T1000 (cell line): ENCODE measurements around the gene MTX3.
A peak's percentile ranks its signal among the peaks of the same experiment; 100 is the strongest.

ENCODE experiments used
- DNase-seq: peaks from one replicate; lab custom pipeline; 2025; ENCODE audit warnings: mixed read lengths; lab: John Stamatoyannopoulos, UW

Gene MTX3

DNA sequence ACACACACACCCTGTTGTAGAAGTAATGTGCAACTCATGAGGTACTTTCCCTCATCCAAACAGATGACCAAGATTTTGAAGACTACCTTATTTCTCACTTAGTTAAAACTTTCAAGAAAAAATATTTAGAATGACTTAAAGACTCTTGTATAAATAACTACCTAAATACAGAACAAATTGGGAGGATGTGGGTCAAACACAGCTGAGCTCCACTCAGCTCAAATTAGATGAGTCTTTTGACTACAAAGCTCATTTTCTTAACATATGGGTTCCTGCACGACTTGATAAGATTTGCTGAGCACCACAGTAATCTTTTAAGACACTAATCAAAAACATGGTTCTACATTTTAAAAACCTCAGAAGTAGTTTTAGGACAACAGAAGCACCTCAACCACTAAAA, 8.9 kb downstream of the MTX3 start:
- no peak for DNase-seq

DNA sequence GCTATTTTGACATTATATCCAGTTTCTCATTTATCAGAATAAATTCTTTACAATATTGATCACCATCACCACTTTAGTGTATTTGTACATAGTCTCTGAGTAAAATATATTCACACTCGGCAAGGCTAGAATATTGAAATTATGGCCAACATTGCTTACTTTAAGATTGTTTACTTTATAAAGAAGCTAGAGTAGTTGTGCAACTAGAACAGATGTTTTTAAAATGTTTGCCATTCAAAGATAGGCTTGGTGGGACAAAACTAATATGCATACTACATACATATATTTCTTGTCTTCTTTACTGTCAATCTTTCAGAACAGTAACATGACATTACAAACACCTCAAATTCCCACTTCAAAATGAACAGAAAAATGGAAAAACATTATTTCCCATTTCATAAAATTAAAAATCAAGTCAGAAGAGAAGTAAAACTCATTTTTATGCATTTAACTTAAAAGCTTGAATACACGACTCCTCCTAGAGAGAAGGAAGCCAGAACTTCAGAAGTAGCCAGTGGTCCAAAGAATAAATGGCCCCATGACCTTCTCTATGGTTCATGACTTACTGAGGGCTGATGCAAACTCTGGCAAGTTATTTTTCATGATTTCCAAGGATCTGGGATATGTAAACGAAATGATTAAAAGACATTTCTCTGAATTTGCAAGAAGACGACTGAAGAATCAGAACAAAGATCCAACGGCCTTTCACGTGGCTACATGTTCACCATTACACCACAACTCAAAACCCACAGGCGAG, 14.1 kb downstream of the MTX3 start:
- no peak for DNase-seq

DNA sequence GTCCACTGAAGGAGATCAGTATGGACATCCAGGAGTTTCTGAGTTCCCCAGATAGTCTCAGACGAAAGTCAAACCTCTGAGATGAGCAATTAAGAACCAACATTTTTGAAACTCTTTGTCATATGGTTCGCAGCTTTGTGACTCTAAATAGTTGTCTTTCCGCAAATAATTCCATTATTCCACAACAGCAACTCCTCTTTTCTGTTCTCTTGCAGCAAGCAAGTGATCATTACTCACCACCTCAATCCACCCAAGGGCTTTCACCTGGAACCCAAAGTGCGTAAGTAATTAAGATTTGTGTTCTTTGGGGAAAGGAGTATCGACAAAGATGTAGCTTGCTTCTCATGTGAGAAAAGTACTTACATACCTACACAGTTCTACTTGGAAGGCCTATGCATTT, 15.6 kb downstream of the MTX3 start:
- DNase-seq = no peak

DNA sequence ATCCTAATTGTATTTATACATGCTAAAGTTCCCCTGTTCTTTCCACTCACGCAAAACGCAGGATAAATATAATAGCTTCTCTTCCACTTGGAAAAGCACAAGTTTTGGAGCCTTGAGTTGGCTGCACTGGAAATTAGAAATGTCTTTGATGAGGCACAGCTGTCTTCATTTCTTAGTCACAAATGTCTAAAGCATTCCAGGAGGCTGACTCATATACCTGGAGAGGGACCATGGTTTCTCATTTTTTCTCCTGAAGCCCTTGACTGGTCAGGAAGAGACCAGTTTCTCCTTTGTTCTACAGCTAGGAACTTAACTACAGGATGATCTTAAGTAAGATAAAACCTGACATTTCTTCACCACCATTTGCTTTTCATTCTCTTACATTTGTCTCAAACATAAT, 16.2 kb downstream of the MTX3 start:
- no peak for DNase-seq

DNA sequence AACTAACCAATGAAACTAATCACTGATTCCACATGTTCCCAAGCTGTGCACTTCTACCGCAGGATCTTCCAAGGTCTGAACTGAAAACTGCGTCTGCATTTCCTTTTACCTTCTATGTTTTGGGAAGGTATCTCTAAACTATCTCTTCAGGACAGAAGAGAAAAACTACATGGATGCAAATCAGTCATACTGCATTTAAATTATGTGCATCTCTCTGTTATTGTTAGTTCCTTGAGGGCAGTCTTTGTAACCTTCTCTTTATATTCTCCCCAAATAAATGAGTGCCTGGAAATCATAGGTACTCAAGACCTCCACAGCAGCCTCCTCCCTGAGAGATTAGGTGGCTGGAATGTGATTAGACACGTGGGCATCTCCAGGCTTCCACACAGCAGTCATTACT, 17.1 kb downstream of the MTX3 start:
- DNase-seq = no peak

DNA sequence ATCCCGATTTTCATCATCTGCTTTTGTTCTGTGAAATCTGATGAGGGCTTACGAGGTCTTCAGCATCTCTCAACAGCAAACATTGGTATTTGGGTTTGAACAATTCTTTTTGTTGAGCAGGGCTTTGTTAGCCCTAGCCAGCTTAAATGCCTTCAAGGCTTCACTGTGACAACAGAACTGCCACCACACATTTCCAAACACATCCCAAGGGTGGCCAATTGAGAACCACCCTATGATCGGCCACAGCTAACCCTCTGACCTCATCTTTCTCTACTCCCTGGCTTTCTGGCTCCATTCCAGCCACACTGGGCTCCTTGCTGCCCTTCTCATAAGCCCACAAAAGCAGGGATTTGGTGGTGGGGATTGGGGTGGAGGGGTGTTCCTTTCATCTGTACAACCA, 17.6 kb downstream of the MTX3 start:
- no peak for DNase-seq

DNA sequence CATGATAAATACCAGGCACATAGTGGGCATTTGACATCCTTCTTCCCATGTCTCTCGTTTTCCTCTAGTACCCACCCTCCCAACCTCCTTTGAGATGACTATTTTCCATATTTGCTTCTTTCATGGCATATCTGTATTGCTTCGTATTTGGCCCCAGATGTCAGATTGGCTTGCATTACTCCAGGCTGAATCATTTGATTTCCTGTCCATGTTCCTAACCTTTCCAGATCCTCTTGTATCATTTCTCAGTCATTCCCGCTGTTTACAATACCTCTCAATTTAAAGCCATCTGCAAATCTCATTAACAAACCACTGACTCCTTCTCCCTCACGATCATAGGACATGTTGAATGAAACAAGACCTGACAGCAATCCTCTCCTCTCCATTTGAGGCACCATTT, 19.9 kb downstream of the MTX3 start:
- DNase-seq = no peak

DNA sequence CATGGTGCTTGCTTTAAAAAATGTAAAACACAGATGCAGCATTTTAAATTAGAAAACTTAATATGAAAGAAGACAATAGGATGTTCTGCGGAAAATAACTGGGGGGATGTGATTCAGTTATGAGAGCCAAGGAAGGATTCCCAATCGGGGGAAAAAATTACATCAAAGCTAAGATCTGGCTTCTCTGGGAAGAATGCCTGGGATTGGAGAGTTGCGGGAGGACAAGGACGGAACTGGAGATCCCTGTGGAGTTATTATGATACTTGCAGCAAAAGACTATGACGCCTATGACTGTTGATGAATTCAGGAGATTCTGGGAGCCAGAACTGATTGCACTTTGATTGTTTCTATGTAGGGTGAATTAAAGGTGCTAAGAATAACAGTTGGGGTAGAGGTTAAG, 24.6 kb downstream of the MTX3 start:
- DNase-seq = no peak

DNA sequence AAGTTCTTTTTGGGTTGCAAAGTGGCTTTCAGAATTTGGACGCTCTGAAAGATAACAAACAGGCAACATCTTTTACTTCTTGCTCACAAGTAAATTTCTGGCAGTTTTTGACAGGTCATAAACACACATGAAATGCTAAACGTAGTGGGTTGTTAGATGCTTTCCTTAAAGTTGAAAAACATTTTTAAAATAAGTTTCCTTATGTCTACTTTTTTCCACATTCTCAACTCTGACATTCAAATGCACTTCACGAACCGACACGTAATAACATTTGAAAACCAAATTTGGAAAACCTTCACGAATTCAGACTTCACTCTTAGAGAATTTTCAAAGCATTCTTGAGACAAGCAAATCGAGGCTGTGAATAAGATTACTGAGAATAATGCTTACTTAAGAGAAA, 26.9 kb downstream of the MTX3 start:
- no peak for DNase-seq

DNA sequence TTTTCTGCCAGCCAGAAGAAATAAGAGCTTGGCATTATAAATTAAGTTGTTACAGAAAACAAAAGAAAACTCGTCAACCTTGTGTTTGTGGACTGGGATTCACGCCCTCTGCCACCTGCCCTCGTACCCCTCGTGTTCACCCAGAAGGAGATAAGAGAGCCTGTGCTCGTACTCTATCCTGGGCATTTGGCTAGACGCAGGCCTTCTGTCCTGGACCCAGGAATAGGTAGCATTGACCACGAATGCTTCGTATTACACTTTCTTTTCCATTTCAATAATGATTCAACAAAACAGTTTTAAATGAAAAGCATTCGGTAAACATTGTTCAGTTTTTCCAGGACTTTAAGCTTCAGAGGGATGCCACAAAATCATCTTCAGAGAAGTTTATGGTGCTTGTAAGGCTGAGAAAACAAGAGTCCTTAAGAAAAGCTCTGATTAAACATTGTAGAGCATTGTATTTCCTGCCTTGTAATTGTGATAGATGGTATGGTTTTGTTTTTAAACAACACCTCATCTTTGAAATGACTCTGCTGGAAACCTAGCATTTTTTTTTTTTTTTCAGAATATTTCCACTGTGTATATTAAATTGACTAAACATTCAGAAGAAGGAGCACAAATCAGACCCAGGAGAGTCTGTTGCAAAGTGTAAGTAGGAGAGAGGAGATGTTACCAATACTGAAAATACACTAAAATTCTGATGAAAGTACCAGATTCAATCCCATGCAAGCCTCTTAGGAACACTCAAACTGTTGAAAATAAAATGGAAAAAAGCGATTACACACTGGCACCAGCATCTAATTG, 27.6 kb downstream of the MTX3 start:
- no peak for DNase-seq

DNA sequence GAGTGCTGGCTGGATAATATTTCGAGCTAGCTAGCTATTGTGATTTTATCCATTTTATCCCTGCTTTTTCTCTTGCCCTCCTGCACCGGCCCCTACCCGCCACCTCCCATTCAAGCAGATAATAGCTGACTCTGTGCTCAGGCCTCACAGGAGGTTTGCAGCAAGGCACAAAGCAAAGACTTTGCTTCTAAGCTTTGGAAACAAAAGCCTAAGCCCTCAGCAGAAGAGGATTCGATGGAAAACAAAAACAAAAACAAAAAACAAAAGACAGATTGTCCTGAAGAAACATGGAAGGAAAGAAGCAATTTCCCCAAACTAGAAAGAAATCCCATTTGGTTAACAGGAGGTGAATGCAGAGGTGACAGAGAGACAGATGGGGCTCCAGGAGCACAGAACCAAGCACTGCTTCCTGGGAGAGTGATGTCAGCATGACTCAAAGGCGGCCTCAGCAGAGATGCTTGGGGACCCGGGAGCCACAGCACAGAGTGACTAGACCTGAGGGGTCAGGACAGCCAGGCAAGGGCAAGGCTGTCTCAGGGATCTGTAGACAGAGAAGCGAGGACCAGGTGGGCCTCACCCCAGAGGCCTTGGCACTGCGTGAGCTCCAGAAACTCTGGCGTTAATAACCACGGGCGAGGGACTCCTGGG, 28.4 kb downstream of the MTX3 start:
- peak; percentile 16 for DNase-seq

DNA sequence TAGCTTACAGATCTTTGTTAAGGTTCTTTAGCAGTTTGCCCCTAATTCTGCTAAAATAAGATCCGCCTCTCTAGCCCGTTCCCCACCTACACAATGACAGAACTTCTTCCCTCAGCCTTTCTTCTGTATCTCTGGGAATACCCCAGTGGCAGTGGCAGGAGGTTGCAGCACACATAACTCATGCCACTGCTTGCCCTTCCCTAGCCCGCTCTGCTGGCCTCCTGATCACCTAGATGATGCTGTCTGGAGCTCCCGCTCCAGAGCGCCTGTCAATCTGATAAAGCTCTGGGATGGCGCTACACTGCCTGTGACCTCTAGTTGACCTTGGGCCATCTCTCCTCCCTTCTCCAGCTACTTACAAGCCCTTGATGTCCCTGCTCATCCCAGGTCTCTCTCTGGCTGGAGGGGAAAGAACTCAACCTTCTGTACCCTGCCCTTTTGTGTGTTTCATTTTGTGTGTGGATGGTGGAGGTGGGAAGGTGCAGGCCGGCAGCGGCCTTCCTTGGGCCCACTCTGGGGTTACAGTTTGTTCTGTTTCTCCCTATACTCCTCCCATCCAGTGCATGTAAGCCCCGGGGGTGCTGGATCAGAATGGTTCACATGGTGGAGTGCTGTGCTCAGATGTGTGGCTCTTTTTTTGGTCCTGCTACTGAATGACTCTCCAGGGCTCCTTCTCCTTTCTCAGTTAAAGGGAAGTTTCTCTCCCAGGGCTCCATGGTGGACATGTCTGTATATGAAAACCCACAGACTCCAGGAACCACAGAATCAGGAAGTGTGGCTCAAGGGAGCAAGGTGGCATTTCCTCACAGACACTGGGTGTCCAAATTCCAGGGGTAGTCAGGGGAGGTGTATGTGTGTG, 29.1 kb downstream of the MTX3 start:
- no peak for DNase-seq

DNA sequence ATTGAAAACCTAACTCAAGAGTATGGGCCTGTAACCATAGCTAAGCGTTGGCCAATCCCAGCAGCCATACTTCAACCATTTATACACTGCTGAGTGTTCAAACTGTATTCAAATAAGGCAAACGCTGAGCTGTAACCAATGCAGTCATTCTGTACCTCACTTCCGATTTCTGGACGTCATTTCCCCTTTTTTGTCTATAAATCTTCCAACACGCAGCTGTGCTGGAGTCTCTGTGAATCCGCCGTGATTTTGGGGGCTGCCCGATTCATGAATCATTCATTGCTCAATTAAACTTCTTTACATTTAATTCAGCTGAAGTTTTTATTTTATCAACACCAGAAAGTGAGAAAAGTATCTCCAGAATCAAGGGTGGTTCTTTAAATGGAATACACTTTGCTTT, 31.7 kb downstream of the MTX3 start:
- no peak for DNase-seq

DNA sequence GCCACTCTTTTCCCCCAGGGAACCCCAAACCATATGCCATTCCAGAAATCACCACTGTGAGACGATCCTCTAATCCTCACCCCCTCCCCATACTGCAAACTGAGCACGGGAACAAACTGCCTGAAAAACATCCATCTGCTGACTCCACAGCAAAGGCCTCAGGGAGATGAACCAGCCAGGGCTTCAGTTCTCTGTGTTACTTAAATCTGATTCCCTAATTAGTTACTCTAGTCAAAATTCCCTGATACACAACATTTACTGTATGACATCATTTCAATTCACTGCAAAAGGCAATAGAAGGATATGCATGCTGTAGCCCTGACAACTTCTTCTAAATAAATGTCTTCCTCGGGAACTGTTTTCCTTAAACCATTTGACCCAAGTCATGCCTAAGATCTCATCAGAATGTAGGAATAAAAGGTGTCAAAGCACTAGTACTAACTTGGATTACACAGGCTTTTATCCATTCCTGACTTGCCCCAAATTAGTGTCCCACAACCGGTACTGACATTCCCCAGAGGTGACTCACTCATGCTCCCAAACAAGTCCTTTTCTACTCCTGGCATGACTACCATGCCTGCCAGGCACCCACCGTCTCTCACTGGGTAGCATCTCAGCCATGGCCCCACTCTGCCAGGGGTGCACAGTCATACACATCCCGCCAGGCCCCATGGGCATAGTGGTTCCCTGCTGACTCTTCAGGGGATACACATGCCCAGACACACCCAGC, 35.0 kb downstream of the MTX3 start:
- peak; percentile 85 for DNase-seq

DNA sequence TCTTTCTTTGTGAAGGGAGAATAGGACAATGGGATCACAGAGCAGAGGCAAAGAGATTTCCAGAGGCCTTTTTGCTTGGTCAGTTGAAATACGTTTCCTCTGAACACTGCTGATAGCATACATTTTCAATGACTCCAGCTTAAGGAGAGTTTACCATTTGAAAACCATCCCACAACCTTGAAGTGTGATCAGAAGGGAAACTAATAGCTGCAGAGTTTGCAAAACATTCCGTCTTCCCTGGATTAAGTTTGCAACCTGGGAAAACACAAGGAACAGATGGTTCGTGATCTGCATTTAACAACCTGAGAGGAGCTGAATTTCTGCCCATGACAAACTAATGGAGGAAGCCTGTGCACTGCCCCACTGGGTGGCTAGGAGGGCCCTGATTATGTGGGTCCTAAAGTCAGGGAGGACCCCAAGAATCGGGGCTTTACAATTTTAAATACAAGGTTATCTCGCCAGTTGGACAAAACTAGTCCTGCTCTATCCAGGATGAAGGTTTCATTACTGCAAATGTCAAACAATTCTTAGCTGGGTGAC, 35.6 kb downstream of the MTX3 start:
- no peak for DNase-seq

DNA sequence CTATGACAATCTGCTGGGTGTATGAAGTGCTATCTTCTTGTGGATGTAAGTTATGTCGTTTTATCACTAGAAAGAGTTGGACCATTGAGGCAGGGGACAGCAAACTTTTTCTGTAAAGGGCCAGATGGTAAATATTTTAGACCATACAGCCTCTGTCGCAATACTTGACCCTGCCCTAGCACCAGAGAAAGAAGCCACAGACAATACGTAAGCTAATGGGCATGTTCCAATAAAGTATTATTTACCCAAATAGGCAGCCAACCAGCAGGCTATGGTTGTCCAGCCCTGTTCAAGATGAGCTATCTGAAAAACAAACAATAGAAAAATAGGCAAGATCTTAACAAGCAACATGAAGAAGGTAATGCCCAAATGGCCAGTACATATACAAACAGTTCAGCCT, 36.4 kb downstream of the MTX3 start:
- DNase-seq = no peak

DNA sequence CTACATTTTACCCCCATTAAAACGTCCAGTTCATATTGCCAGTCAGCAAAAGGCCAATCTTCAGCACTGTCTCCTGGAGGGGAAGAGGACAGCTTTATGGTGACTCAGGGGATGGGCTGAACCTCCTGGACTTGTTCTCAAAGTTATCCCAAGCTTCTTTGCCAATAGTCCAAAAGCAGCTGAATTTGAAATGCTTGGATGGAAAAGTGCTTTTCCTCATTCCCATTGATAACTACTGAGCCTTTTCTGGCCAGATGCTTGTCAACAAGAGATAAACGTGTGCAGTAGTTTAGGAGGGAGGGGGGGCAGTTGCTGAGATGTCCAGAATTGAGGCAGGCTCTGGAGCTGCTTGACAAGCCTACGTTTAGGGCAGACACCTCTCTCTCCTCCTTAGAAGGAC, 43.5 kb downstream of the MTX3 start:
- no peak for DNase-seq

DNA sequence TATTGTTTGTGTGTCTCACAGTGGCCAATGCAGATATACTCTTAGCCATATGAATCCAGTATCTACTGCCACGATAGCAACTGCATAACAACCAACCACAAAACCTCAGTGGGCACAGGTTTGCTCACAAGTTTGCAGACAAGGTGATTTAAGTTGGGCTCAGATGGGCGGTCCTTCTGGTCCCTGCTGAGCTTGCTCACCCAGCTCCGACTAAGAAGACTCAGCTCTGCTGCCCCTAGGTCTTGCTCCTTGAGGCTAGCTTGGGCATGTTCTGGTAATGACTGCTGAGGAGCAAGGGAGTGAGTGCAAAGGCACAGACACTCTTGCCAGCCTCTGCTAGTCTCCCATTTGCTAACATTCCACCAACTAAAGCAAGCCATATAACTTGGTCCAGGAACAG, 52.6 kb downstream of the MTX3 start:
- no peak for DNase-seq

DNA sequence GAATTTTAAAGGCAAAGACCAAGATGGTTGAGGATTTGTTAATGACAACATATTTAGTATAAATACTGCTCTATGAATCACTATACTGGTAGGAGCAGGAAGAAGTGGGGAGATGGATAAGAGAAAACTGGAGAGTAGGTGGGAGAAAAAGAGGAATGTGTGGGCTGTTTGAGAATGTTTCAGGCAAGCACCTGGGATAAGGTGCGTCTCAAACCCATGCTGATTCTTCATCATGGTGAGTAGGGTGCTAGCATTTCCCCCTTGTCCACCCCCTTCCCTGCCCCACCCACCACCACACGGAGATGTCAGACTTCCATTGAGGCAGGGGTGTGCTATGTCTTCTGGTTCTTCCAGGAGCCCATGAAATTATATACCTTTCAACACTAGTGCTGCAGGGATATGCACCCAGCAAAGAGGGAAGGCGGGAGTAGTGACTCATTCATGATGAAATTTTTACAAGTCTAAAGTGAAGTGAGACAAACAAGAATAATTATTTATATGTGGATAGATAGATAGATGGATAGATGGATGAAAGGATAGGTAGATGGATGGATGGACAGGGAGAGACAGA, 54.3 kb downstream of the MTX3 start:
- DNase-seq = no peak

DNA sequence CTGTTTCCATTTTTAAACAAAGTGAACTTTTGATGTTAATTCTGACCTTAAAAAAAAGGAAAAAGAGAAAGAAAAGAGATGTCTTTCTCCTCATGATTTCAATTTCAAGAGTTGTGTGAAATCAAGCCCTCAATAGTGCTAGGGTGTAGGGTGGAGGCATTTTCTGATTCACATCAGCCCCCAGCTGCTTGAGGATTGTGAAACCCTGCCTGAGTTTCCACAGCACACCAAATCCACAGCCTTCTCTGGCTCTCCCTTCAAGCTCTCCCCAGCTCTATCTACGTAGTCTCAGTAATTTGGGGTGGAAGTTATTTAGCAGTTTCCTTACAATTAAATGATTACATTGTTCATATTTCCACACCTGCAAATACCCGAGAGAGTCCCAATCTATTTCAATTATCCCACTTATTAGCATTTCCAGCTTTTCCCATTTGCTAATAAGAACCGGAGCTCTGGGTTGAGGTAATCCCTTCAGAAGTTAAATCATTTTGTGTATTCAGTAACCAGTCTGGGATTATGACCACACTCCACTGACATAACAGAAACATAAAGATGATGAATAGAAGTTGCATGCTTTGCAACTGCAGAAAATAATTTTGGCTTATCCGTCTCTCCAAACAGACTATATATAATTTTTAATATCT, 54.9 kb downstream of the MTX3 start:
- DNase-seq = no peak
